Measurements from ENCODE around the gene FUOM.
"Not testable (repeated sequence)": the region's sequence is repeated elsewhere in the genome, so short reads cannot be mapped to it uniquely, and the experiment has no call there.

The FUOM gene

DNA sequence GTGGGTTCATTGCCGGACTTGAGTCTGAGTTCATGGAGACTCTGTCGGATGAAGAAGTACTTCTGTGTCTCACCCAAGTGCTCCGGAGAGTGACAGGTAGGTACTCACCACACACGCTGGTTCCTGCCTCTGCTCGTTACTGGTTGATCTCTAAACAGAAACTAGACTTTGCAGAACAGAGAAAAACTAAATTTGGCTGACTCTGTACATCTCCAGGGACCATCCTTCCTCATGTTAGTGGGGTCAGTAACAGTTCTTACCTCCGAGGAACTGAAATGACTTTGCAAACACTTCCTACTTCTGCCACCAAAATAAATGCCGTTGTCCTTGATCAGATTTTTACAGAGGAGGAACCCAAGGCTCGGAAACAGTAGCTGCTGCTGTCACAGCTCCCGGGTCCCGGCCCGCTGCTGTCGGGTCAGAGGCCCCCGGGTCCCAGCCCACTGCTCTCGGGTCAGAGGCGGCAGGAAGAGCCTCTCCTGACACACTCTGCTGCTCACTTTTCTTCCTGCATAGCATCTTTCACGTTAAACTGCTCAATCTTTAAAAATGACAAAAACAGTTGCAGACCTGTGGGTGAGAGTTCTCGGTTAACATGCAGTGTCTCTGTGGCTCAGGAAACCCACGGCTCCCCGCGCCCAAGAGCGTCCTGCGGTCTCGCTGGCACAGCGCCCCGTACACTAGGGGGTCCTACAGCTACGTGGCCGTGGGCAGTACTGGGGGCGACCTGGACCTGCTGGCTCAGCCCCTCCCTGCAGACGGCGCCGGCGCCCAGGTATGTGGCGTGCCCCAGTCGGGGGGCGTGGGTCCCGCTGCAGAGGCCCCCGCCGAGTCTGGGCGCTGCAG lies 31.4 kb upstream of the FUOM start:
- DNase-seq (ENCODE audit: low read depth in 2 of 2): peak in 1 of 2 donors; percentile 22

- no peak for DNase-seq (ENCODE audit: low read depth in 2 of 2)
Observed at GRCh38 chr10:133388236-133388972, 30.6 kb upstream of the FUOM start.

GRCh38 chr10:133386951-133387350 lies 29.1 kb upstream of the FUOM start:
- DNase-seq (ENCODE audit: low read depth in 2 of 2): not testable (repeated sequence)

- no peak for DNase-seq (ENCODE audit: low read depth in 2 of 2)
Observed at GRCh38 chr10:133385214-133385613, 27.4 kb upstream of the FUOM start.

DNA sequence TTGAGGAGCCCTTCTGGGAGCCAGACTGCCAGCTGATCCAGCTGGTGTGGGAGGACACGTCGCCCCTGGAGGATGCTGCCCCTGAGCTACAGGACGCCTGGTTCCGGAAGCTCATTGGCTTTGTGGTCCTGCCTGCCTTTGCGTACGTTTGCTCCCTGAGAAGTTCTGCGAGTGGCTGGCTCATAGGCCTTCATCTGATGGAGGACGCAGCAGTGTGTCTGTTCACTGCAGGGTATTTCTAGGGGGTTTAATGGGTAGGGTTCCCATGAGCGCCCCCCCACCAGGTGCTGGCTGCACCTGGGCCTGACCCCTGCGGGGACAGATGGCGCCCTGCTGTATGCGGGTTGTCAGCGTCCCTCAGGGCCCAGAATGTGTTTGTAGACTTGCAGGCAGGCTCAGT lies 26.3 kb upstream of the FUOM start:
- no peak for DNase-seq (ENCODE audit: low read depth in 2 of 2)

DNA sequence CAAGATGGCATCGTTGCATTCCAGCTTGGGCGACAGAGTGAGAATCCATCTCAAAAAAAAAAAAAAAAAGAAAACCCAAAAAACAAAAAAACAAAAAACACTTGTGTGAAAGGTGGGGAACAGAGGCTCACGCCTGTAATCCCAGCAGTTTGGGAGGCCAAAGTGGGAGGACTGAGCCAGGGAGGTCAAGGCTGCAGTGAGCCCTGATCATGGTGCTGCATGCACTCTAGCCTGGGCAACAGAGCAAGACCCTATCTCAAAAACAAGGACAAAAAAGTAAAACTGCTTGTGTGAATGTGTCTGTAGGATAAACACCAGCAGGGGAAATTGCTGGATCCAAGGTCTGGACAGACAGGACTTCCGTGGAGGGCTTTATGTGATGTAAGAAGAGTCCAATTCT lies 25.7 kb upstream of the FUOM start:
- no peak for DNase-seq (ENCODE audit: low read depth in 2 of 2)

- DNase-seq (ENCODE audit: low read depth in 2 of 2): no peak
Observed at GRCh38 chr10:133381036-133381435, 23.2 kb upstream of the FUOM start.

GRCh38 chr10:133379801-133380666 lies 22.2 kb upstream of the FUOM start:
- DNase-seq (ENCODE audit: low read depth in 2 of 2): no peak

GRCh38 chr10:133379152-133379800 lies 21.5 kb upstream of the FUOM start, which contains the start of gene PAOX:
TSS of gene PAOX (plus strand) at chr10:133379262. CDS start at chr10:133379317, 55 bp downstream.
- peak in 1 of 2 donors; percentile 46 for DNase-seq (ENCODE audit: low read depth in 2 of 2)

GRCh38 chr10:133378251-133379096 lies 20.7 kb upstream of the FUOM start:
- DNase-seq (ENCODE audit: low read depth in 2 of 2): peak in 1 of 2 donors; percentile 38

- DNase-seq (ENCODE audit: low read depth in 2 of 2): no peak
Observed at GRCh38 chr10:133377818-133378250, 20.0 kb upstream of the FUOM start.

DNA sequence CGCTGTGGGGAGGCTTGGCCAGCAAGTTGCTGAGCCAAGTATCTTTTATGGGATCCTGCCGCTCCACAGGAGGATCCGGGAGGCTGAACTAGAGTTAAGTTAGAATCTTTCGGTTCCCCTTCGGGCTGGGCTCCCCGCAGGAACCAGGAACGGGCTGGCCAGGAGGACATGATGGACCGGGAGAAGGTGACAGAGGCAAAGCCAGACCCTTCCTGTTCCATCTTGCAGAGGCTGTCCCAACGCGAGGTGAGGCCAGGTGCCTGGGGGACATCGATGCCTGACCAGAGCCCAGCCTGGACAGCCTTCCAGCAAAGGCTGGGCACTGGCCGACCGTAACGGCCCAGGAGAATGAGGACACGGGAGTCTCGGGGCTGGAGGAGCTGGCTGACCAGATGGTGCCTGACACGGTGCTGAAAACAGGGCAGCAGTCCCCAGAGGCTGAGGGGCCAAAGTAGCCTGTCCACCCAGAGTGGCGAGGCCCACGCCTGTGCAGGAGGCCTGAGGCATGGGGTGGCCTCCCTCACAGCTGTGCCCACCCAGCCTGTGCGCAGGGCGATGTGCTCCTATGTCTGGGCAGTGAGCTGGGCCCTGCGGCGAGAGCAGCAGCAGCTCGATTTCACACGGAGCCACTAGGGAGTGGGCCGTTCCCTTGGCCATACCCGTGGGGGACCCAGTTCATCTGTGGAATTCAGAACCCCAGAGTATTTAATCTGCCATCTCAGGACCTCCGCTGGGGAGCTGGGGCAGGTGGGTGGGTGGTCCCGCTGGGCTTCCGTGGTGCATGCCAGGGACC lies 19.4 kb upstream of the FUOM start:
- no peak for DNase-seq (ENCODE audit: low read depth in 2 of 2)

- DNase-seq (ENCODE audit: low read depth in 2 of 2): not testable (repeated sequence)
Observed at GRCh38 chr10:133376183-133376582, 18.4 kb upstream of the FUOM start.

DNA sequence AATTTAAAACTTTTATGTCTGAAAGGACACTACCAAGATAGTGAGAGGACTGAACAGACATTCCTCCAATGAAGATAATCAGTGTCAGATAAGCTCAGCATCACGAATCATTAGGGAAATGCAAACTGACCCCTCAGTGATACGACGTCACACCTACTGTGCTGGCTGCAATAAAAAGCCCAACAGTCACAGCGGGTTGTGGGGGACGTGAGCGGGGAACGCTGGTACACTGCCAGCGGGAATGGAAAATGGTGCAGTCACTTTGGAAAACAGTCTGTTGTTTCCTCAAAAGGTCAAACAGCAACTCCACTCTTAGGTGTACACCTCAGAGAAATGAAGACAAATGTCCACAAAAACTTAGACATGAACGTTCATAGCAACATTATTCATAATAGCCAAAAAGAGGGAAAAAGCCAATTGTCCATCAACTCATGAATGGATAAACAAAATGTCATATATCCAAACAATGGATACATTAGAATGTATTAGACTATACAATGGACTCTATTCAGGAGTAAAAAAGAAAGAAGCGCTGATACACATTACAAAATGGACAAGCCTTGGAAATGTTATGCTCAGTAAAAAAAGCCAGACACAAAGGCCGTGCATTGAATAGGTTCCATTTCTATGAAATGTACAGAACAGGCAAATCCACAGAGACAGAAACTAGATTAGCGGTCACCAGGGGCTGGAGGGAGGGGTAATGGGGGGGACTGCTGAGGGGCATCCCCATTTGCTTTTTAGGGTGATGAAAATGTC lies 17.7 kb upstream of the FUOM start:
- DNase-seq (ENCODE audit: low read depth in 2 of 2): no peak

DNA sequence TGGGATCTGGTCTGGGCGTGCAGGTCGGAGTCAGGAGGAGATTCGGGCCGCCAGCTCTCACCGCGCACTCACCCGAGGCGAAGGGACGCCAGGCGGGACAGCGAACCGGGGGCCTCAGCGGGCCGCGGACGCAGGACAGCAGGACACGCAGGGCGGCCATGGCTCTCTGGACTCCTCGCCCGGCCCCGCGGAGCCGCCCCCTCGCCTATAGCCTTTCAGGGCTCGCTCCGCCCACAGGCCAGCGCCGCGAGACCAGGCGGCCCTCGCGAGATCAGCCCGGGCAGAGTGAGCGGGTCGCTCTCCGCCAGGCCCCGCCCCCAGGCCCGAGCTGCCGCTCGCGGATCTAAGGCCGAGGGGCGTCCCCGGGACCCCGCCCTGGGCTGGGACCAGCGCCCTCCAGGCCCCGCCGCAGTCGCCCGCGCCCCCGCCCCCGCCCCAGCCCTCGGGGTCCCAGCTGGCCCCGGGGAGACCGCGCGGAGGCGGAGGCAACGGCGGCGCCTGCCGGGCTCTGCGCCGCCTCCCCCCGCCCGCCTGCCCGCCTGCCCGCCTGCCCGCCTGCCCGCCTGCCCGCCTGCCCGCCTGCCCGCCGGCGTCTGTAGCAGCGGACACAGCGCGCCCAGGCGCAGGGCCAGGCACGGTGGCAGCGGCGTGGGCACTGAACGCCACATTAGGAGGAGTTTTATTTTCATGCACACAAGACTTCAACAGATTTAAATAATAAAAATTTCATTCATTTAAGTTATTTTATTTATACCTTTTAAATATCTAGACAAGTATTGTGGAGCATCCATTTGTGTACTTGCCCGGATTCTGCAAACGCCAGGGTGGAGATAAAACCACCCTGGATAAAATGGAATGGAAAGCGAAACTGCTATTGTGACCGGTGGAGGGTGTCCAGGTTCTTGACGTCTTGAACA lies 15.6 kb upstream of the FUOM start, which contains the start of gene ECHS1:
Gene ECHS1, minus strand, starts transcription at position 181 of the 917 bp plus-strand sequence. Its CDS starts 21 bp downstream, at position 160.
- DNase-seq (ENCODE audit: low read depth in 2 of 2): peak; percentile 92 to 93

GRCh38 chr10:133372507-133372906 lies 14.7 kb upstream of the FUOM start:
- DNase-seq (ENCODE audit: low read depth in 2 of 2): no peak

DNA sequence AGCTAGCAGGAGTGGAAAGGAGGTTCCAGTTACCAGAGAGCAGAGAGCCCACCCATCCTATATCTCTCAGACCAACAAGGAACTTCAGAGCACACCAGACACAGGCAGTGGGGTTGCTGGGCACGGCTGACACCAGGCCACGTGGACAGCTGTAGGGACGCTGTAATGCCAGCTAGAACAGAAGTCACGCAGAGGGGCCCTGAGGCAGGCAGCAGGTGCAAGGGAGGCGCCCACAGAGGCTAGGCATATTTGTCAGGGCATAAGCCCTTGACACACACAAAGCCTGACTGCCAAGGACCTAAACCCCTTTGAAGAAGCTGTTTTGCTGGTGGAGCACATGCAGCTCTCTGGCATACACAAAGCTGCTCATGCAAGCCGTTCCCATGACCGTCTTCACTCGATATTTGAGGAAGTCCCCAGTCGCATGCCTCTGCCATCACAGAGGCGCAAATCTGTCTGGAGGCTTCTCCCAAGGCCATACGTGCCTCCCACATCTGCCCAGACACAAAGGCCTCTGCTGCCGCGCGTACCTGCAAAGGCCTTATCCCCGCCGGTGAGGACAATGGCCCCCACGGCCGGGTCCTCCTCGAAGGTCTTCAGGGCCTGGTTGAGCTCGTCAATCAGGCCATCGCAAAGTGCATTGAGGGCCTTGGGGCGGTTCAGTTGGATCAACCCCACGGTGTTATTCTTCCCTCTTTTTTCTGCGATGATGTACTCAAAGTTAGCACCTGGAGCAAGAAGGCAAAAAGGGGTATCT lies 12.4 kb upstream of the FUOM start:
- DNase-seq (ENCODE audit: low read depth in 2 of 2): no peak

All from stimulated activated CD8-positive, alpha-beta memory T cell treated with anti-CD3 and anti-CD28 coated beads, Interleukin-15, amount 100 ng/mL, for 48 hours (primary cell).